T47D (cell line): ENCODE data around the gene EDEM1.
A peak's percentile ranks its signal among the peaks of the same experiment; 100 is the strongest.
"Not testable (repeated sequence)": the region's sequence is repeated elsewhere in the genome, so short reads cannot be mapped to it uniquely, and the experiment has no call there.

Experiments used
- DNase-seq, 2 experiments: peaks; one replicate each; pipeline versions ENCODE4 v3.0.0 to v3.0.0-alpha.2; 2011 to 2012; ENCODE audit warnings: low read depth in 1 of 2, low spot score in 1 of 2
- JUND ChIP-seq: IDR thresholded peaks from 2 replicates; pipeline ENCODE4 v1.6.1; 2012; ENCODE audit warnings: low read depth
- in situ Hi-C: cut with HindIII; loops from 2 replicates; pipeline ENCODE4 v1.10.0; 2016; ENCODE audit warnings: low sequenced_read_pairs, low pct_unique_long_range_greater_than_20kb

The EDEM1 gene

DNA sequence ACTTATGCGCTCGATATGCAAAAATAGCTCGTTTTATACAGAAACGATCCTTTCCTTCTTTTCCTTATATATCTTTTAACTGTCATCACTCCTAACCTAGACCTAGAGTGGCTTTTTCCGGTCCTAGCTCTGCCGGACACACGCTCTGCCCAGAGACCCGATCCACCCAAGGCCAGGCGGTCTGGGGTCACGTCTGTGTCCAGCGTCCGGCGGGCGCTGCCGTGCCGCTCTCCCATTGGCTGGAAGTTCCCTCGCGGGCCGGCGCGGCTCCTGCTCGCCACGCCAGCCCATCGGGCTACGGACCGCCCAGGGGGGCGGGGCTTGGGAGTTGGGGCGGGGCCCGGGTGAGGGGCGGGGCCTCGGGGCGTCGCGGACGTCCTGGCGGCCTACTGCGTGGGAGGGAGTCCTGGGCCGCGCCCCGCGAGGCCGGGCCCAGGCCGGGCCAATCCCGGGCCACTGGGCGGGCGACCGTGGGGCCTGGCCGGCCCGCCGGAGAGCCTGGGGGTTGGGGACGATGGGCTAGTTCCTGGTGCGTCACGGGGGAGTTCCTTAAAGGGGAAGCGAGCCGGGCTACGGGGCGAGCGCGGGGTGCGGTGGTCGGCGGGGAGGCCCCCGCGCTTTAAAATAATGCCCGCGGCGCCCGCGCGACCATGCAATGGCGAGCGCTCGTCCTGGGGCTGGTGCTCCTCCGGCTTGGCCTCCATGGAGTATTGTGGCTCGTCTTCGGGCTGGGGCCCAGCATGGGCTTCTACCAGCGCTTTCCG, at the start of gene EDEM1:
Gene EDEM1, plus strand, starts transcription at position 552 of the 764 bp plus-strand sequence. Its CDS starts 99 bp downstream, at position 651.
- in situ Hi-C loops = no loop called here
- DNase-seq = peak; percentile 97 to 98
- TF ChIP-seq JUND = no peak

DNA sequence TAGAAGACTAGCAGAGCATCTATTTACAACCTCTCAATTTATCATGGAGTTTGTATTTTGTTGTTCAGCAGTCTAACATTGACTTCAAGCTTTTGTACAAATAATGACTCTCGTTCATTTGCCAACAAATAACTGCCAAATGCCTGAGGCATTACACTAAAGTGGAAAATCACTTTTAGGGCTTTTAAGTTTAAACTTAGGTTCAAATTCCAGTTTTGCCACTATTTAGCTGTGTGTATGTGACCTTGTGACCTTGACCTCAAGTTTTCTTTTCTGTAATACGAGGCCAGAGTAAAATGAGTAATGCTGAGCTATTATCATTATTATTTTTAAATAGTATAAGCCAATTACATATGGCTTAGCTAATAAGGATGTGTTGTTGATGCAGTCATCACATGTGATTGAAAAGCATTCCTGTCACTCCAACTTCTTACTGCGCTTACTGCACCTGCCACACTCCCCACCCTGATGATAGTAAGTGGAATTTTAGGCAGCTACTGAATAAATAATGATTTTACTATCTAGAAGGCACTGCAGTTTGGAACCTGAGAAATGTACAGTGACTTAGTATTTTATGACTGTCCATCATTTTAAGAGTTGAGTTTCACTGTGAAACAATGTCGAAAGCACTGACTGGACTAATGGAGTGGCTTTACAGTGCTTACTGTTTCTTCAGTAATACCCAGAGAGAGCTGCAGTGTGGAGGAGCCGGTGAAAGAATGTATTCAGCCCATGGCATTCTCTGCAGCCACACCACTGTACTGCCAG, 49.1 kb upstream of the EDEM1 start:
- no peak for DNase-seq
- TF ChIP-seq JUND = no peak
- in situ Hi-C loops = no loop called here

DNA sequence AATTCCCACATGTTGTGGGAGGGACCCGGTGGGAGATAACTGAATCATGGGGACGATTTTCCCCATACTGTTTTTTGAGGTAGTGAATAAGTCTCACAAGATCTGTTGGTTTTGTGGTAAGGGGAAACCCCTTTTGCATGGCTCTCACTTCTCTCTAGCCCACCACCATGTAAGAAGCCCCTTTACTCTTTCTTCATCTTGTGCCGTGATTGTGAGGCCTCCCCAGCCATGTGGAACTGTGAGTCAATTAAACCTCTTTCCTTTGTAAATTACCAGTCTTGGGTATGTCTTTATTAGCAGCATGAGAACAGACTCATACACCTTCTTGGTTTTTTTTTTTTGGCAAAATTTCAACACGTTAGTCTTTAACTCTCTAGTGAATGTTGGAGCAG, 47.3 kb upstream of the EDEM1 start:
- DNase-seq = no peak
- in situ Hi-C loops = no loop called here
- no peak for TF ChIP-seq JUND

DNA sequence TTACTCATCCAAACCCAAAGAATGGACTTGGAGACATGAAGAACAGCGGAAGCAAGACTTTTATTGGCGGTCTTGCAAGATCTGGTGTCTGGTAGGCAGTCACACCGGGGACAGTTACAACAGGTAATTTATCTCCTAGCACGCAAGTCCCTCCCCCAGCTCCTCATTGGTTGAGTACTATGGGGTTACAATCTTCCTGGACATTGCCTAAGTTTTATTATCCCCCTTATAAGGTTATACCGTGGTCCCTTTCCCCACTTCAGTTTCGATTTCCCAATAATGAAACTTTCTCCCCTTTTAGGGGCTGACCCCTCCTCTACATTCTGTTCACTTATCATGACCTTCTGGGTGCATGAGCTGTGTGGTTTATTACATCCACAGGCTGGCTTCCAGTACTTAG, 46.7 kb upstream of the EDEM1 start:
- no peak for DNase-seq
- TF ChIP-seq JUND = no peak
- in situ Hi-C loops = no loop called here

DNA sequence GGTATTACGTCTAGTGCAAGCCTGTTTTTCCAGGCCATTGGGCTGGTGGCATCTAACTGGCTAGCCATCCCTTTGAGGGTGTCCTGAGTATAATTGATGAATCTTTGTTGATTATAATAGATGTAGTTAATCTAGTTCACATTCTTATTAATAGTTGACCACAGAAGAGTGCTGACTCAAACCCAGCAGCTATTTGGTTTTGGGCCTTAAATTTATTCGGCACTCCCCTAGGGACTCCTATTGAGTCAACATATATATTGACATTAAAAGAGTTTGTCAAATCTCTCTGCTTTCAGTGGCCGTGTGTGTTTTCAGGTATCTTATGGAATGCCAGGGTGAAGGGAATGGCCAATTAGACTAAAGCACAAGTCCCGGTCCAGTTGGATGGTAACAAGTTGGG, 45.7 kb upstream of the EDEM1 start:
- TF ChIP-seq JUND = no peak
- DNase-seq = no peak
- in situ Hi-C loops = no loop called here

DNA sequence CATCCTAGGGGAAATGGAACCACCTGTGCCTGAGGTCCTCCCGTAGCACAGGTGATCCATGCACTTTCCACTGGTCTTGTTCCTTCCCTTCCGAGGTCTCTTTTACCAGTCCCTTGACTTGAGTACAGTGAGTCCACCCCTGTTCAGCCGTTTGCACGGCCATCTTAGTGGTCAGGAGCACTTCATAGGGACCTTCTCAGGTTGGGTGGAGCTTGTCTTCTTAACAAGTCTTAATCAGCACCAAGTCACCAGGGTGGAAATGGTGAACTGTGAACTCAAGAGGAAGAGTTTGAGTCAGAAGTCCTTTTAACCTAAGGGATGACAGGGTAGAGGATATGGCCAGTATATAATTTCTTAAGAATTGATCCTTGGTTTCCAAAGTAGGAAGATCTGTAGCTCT, 44.0 kb upstream of the EDEM1 start:
- in situ Hi-C loops = no loop called here
- no peak for DNase-seq
- TF ChIP-seq JUND = no peak

DNA sequence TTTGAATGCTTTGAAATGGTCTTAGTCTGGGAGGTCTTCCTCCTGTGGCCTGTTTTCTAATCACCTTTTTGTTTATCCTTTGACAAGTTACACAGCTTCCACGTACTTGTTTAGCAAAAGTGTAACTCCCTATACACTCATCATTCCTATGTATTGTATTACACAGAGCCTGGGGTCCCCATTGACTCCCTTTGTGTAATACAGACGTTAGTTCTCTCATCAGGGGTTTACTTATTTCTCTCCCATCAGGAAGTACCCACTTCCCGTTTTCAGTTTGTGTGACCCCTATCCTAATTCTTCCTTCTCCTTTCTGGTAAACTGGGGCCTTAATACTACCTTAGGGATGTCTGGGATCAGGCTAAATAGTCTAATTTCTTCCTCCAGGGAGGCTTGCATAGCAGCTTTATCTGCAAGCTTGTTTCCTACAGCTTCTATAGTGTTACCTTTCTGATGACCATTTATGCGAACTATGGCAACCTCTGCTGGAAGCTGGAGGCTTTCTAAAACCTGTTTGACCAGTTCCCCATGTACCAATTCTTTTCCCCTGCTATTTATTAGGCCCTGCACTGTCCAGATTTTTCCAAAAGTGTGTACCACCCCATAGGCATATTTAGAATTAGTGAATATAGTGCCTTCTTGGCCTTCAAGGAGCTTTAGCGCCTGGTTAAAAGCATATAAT, 43.1 kb upstream of the EDEM1 start:
- in situ Hi-C loops = no loop called here
- no peak for TF ChIP-seq JUND
- DNase-seq = peak in 1 of 2 experiments; percentile 70

DNA sequence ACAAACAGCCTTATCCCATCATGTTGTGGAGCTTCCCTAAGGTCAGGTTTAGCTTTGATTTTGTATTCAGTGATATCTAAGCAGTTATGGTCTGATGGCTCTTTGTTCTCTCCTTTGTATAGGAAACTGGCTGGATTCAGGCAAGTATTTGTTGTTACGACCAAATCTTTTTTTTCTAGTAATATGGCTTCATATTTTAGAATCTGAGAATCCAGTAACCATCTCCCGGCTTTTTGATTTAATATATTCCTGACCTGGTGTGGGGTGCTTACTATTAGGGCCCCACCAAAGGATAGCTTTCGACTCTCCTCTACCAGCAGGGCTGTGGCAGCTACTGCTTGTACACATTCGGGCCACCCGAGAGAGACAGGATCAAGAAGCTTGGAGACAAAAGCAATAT, 42.4 kb upstream of the EDEM1 start:
- in situ Hi-C loops = no loop called here
- no peak for DNase-seq
- no peak for TF ChIP-seq JUND

DNA sequence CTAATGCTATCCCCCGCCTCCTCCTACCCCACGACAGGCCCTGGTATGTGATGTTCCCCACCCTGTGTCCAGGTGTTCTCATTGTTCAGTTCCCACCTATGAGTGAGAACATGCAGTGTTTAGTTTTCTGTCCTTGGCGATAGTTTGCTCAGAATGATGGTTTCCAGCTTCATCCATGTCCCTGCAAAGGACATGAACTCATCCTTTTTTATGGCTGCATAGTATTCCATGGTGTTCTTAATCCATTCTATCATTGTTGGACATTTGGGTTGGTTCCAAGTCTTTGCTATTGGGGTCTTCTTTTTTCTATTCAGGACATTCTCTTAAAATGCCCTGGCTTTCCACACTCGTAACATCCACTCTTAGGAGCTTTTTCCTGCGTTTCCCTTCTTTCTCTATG, 40.4 kb upstream of the EDEM1 start:
- DNase-seq, in situ Hi-C loops: not testable (repeated sequence)

DNA sequence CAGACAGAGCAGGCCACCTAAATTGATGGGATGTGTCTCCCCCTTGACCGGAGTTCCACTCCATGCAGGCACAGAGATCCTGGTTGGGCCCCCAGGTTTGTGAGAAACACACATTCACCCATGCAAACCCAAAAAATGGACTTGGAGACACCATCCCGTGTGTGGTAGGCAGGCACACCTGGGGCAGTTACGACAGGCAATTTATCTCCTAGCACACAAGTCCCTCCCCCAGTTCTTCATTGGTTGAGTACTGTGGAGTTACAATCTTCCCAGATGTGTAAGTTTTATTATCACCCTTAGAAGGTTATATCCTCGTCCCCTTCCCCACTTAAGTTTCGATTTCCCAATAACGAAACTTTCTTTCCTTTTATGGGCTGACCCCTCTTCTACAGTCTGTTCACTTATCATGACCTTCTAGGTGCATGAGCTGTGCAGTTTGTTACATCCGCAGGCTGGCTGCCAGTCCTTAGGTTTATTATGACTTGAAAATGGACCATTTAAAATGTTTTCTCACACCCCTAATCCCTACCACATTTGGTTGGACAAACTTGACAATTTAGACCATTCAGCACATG, 38.1 kb upstream of the EDEM1 start:
- DNase-seq = no peak
- in situ Hi-C loops = no loop called here
- TF ChIP-seq JUND = no peak

DNA sequence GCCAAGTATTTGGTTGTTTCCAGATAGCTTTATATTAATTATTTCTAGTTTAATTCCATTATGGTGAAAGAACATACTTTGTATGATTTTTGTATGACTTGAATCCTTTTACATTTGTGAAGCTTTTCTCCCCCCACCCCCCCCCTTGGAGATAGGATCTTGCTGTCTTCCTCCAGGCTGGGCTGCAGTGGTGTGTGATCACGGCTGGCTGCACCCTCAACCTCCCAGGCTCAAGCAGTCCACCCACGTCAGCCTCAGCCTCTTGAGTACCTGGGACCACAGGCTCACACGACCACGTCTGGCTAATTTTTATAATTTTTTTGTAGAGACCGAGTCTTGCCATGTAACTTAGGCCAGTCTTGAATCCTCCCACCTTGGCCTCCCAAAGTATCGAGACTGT, 35.9 kb upstream of the EDEM1 start:
- DNase-seq = no peak
- no peak for TF ChIP-seq JUND
- in situ Hi-C loops = no loop called here

DNA sequence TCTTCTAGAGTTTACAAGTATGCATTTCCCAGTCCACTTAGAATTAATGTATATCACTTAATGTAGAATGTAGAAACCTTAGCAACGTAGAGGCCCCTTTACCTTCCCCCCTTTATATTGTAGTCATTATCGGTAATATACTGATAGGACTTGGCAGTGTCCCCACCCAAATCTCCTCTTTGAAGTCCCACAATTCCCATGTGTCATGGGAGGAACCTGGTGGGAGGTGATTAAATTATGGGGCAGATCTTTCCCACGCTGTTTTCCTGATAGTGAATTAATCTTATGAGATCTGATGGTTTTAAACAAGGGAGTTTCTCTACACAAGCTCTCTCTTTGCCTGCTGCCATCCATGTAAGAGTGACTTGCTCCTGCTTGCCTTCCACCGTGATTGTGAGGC, 34.4 kb upstream of the EDEM1 start:
- TF ChIP-seq JUND = no peak
- no peak for DNase-seq
- in situ Hi-C loops = no loop called here

DNA sequence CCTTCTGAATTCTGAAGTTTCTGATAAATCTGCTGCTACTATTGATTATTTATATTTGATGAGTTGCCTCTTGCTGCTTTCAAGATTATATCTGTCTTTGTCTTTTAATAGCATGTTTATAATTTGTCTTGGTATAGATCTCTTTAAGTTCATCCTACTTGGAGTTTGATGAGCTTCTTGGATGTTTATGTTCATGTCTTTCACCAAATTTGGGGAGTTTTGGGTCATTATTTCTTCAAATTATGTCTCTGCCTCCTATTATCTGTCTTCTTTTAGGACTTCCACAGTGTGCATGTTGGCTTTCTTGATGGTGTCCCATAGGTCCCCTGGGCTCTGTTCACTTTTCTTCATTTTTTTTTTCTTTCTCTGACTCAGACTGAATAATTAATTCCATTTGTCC, 32.3 kb upstream of the EDEM1 start:
- TF ChIP-seq JUND = no peak
- in situ Hi-C loops = no loop called here

More for the DNA sequence above, 32.3 kb upstream of the EDEM1 start:
- DNase-seq = no peak
